ENCODE data around the gene TMEM175. TPM values are rescaled to one million over a fixed set of nuclear protein-coding genes. Genes with fewer than 3 reads are reported as not detected.

The TMEM175 gene
- total RNA-seq, 1 donor from 2014 or later, result 56.5 TPM

DNA sequence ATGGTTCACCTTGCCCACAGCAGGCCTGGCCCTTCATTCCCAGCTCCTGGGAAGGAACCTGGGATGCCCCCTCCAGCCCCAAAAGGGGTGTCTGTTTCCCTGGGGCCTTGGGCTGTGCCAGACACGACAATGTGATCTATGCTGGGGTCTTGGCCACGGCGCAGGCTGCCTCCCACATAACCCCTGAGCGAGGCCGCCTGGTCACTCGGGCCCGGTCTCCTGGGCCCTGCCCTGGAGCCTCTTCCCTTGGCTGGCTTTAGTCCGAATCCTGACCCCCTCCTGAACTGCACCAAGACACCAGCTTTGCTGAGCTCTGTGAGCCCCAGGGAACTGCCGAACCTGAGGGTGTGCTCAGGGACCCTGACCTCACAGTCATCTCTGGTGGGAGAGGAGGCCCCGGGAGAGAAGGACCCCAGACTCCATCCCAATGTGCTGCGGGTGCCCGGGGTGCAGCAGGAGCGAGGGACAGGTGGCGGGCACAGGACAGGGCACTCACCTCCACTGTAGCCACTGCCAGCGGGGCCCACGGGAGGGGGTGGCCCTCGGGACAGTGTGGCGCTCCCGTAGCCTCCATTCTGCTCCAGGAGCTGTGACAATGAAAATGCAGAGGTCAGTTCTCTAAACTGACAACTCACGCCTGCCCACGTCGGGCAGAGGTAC lies 42.1 kb upstream of the TMEM175 start:
- Histone ChIP-seq H3K4me1 (no peaks in the 10 kb centered on the region), H3K36me3 (peaks cover 0 to 56% of the 10 kb centered on the region in 2 donors), H3K27ac (no peak overlapping the region), H3K27me3 (no peaks in the 10 kb centered on the region), H3K4me3 (no peak overlapping the region), H3K9me3 (no peaks in the 10 kb centered on the region)
- DNase-seq (ENCODE audit: extremely low spot score in 2 of 2), result no peak
- TF ChIP-seq POLR2A (IDR thresholded peaks at IDR 0.05), result no peak
- TF ChIP-seq POLR2AphosphoS5 (IDR thresholded peaks at IDR 0.05; ENCODE audit: insufficient read depth in 1 of 2, low read depth in 1 of 2), result no peak
- TF ChIP-seq, protein P1, sequence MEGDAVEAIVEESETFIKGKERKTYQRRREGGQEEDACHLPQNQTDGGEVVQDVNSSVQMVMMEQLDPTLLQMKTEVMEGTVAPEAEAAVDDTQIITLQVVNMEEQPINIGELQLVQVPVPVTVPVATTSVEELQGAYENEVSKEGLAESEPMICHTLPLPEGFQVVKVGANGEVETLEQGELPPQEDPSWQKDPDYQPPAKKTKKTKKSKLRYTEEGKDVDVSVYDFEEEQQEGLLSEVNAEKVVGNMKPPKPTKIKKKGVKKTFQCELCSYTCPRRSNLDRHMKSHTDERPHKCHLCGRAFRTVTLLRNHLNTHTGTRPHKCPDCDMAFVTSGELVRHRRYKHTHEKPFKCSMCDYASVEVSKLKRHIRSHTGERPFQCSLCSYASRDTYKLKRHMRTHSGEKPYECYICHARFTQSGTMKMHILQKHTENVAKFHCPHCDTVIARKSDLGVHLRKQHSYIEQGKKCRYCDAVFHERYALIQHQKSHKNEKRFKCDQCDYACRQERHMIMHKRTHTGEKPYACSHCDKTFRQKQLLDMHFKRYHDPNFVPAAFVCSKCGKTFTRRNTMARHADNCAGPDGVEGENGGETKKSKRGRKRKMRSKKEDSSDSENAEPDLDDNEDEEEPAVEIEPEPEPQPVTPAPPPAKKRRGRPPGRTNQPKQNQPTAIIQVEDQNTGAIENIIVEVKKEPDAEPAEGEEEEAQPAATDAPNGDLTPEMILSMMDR (IDR thresholded peaks at IDR 0.05), result no peak
- intact Hi-C loops (cut with DNase I), result no loop called here

DNA sequence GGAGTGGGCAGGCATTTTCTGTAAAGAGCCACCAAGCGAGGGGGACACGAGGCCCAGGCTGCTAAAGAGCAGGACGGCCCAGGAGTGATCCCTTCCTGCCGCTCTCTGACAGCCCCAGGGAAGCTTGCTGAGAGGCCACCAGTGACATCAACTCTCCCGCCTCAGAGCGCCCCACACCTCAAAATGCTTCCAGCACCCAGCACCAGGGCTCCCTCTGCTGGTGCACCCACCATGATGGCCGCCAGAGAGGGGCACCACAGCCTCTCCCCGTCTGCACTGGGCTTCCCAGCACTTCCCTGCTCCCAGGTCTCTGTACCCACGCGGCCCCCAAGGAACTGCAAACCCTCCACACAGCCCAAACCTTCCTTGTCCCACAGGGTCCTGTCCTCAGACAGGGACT lies 40.5 kb upstream of the TMEM175 start:
- Histone ChIP-seq H3K4me3 (no peak overlapping the region), H3K27ac (no peak overlapping the region), H3K27me3 (no peaks in the 10 kb centered on the region), H3K4me1 (no peaks in the 10 kb centered on the region), H3K9me3 (no peaks in the 10 kb centered on the region), H3K36me3 (peaks cover 0 to 66% of the 10 kb centered on the region in 2 donors)
- TF ChIP-seq, protein P1 (IDR thresholded peaks at IDR 0.05), result no peak
- no peak for TF ChIP-seq POLR2AphosphoS5 (IDR thresholded peaks at IDR 0.05; ENCODE audit: insufficient read depth in 1 of 2, low read depth in 1 of 2)
- no peak for TF ChIP-seq POLR2A (IDR thresholded peaks at IDR 0.05)
- DNase-seq (ENCODE audit: extremely low spot score in 2 of 2), result no peak
- intact Hi-C loops (cut with DNase I), result no loop called here

DNA sequence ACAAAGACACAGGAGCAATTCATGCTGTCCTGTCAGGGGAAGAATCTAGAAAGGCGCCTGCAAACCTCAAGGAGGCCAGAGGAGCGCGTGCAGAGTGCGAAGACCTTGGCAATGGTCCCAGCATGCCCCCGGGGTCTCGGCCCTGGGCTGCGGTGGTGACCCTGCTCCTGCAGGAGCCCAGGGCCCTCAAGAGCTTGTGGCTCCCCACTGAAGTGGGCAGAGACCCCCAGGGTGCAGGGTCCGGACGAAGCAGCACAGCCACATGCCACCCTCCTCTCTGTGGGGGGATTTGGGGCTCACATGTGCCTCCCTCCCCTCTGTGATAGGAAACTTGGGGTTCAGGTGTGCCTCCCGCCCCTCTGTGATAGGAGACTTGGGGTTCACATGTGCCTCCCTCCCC lies 39.5 kb upstream of the TMEM175 start:
- no peak for TF ChIP-seq POLR2A (IDR thresholded peaks at IDR 0.05)
- TF ChIP-seq, protein P1 (IDR thresholded peaks at IDR 0.05), result no peak
- TF ChIP-seq POLR2AphosphoS5 (IDR thresholded peaks at IDR 0.05; ENCODE audit: insufficient read depth in 1 of 2, low read depth in 1 of 2), result no peak
- Histone ChIP-seq H3K4me3 (no peak overlapping the region), H3K36me3 (peaks cover 0 to 75% of the 10 kb centered on the region in 2 donors), H3K9me3 (no peaks in the 10 kb centered on the region), H3K27me3 (no peaks in the 10 kb centered on the region), H3K4me1 (no peaks in the 10 kb centered on the region), H3K27ac (no peak overlapping the region)
- intact Hi-C loops (cut with DNase I), result no loop called here
- no peak for DNase-seq (ENCODE audit: extremely low spot score in 2 of 2)

DNA sequence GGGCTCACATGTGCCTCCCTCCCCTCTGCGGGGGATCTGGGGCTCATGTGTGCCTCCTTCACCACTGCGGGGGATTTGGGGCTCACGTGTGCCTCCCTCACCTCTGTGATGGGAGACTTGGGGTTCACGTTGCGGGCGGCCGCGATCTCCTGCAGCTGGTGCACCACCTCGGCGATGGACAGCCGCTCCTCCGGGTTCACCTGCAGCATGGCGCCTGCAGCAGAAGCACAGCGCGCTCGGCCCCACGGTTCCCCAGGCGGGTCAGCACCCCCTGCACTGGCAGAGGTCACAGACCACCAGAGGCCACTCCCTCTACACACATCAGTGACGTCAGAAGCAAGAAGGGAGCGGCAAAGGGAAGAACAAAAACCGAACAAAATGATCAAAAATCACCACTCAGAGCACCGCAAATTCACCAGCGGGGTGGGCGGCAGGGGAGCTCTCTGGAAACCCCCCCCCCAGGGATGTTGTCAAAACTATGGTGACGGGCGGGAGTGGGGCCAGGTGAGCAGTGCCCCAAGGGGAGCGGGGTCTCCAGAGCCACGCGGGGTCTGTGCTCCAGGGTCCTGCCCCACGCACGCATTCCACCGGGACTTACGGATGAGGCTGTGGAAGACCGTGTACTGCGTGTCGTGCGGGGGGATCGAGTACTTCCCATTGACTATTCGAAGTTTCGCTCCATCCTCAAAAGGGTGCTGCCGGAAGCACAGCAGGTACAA lies 38.8 kb upstream of the TMEM175 start:
- no peak for TF ChIP-seq POLR2A (IDR thresholded peaks at IDR 0.05)
- TF ChIP-seq POLR2AphosphoS5 (IDR thresholded peaks at IDR 0.05; ENCODE audit: insufficient read depth in 1 of 2, low read depth in 1 of 2), result no peak
- TF ChIP-seq, protein P1 (IDR thresholded peaks at IDR 0.05), result no peak
- Histone ChIP-seq H3K9me3 (no peaks in the 10 kb centered on the region), H3K27me3 (no peaks in the 10 kb centered on the region), H3K4me1 (no peaks in the 10 kb centered on the region), H3K4me3 (no peak overlapping the region), H3K27ac (no peak overlapping the region), H3K36me3 (peaks cover 0 to 69% of the 10 kb centered on the region in 2 donors)
- no peak for DNase-seq (ENCODE audit: extremely low spot score in 2 of 2)
- intact Hi-C loops (cut with DNase I), result no loop called here

Measured in vagina (tissue), 2 donors.